Keratinocyte (primary cell): ENCODE results near the gene DPH2. TPM values are rescaled to one million over a fixed set of nuclear protein-coding genes. Genes with fewer than 3 reads are reported as not detected.

ENCODE experiments used
- DNase-seq: peaks from one replicate; pipeline ENCODE4 v3.0.0-alpha.2; 2011; ENCODE audit warnings: low read depth, missing footprints, low spot score
- FAIRE-seq: peaks from 2 replicates; lab custom pipeline; 2011; peaks lifted over from hg19 to GRCh38; lab: Jason Lieb, UNC
- H2AFZ ChIP-seq: 2 replicates; pipeline ENCODE4 v1.6.0; 2012; ENCODE audit warnings: low read length, control low read depth, inconsistent platforms; ENCODE audit not compliant: control insufficient read depth
- H3K27ac ChIP-seq: 2 replicates; pipeline ENCODE4 v1.5.1; 2011; ENCODE audit warnings: low read length; ENCODE audit not compliant: control insufficient read depth, insufficient read depth
- H3K27me3 ChIP-seq: 3 replicates; pipeline ENCODE4 v1.6.0; 2011; ENCODE audit warnings: low read length; ENCODE audit not compliant: control insufficient read depth, insufficient read depth; ENCODE audit errors: extremely low read depth
- H3K36me3 ChIP-seq, 2 experiments: 2 replicates in 1 of 2; 3 replicates in 1 of 2; pipeline ENCODE4 v1.5.1; 2011; ENCODE audit warnings: low read length in 2 of 2, mild to moderate bottlenecking in 1 of 2; ENCODE audit not compliant: control insufficient read depth in 2 of 2, insufficient read depth in 2 of 2; ENCODE audit errors: extremely low read depth in 1 of 2
- H3K4me1 ChIP-seq: 3 replicates; pipeline ENCODE4 v1.5.1; 2011; ENCODE audit warnings: low read length; ENCODE audit not compliant: control insufficient read depth, insufficient read depth; ENCODE audit errors: extremely low read depth
- H3K4me2 ChIP-seq: 3 replicates; pipeline ENCODE4 v1.6.0; 2011; ENCODE audit warnings: low read depth, low read length; ENCODE audit not compliant: control insufficient read depth, insufficient read depth; ENCODE audit errors: extremely low read depth
- H3K4me3 ChIP-seq, 3 experiments: fragments of 200-600 bp in 1 of 3; sonication (generic) in 1 of 3; 2 replicates in 2 of 3; 3 replicates in 1 of 3; pipeline ENCODE4 v1.5.1; 2011 to 2016; ENCODE audit warnings: low read length in 3 of 3, mild to moderate bottlenecking in 3 of 3, control low read depth in 2 of 3, inconsistent platforms in 1 of 3, low read depth in 1 of 3, mixed read lengths in 1 of 3, mixed run types in 1 of 3, moderate library complexity in 1 of 3; ENCODE audit not compliant: control insufficient read depth in 2 of 3, insufficient read depth in 2 of 3; ENCODE audit errors: extremely low read depth in 1 of 3
- H3K79me2 ChIP-seq: 2 replicates; pipeline ENCODE4 v1.6.0; 2012; ENCODE audit warnings: low read length; ENCODE audit not compliant: control insufficient read depth, insufficient read depth
- H3K9ac ChIP-seq: 3 replicates; pipeline ENCODE4 v1.6.0; 2011; ENCODE audit warnings: low read length; ENCODE audit not compliant: control insufficient read depth, insufficient read depth; ENCODE audit errors: extremely low read depth
- H3K9me1 ChIP-seq: 3 replicates; pipeline ENCODE4 v1.6.0; 2011; ENCODE audit warnings: low read length; ENCODE audit not compliant: control insufficient read depth, insufficient read depth; ENCODE audit errors: extremely low read depth
- H3K9me3 ChIP-seq: 2 replicates; pipeline ENCODE4 v1.5.1; 2012; ENCODE audit warnings: low read depth, low read length; ENCODE audit not compliant: control insufficient read depth
- H4K20me1 ChIP-seq: 3 replicates; pipeline ENCODE4 v1.6.0; 2011; ENCODE audit warnings: low read length; ENCODE audit not compliant: control insufficient read depth, insufficient read depth; ENCODE audit errors: extremely low read depth
- CTCF ChIP-seq, 3 experiments: IDR thresholded peaks in 1 of 3; conservative IDR thresholded peaks in 1 of 3; optimal IDR thresholded peaks in 1 of 3; 2 replicates in 2 of 3; 3 replicates in 1 of 3; pipeline versions ENCODE3 to v1.5.1; 2011; ENCODE audit warnings: low read length in 3 of 3, mild to moderate bottlenecking in 3 of 3, moderate library complexity in 2 of 3, control low read depth in 1 of 3, inconsistent platforms in 1 of 3; ENCODE audit not compliant: insufficient read depth in 2 of 3; ENCODE audit errors: extremely low read depth in 1 of 3
- EZH2 ChIP-seq: IDR thresholded peaks from one replicate; pipeline ENCODE4 v1.6.1; 2012; ENCODE audit warnings: inconsistent platforms, mild to moderate bottlenecking, low read length, moderate library complexity
- dilution Hi-C: fragments of 300-500 bp; cut with MboI; formaldehyde crosslinking; loops from one replicate; pipeline ENCODE4 v1.7.0; 2020; ENCODE audit warnings: low sequenced_read_pairs; ENCODE audit not compliant: extremely low pct_ligation_motif_present
- polyA plus RNA-seq, 5 experiments: library from polyadenylated mRNA; depleted of rRNA in 3 of 5; stranded (reverse) in 3 of 5; stranded (forward) in 1 of 5; unstranded in 1 of 5; fragments of >200 nt; gene quantifications; 1 replicate in 1 of 5; 2 replicates in 3 of 5; 3 replicates in 1 of 5; pipeline versions ENCODE4 v1.2.1 to v1.2.3, GENCODE V29; 2011 to 2012; ENCODE audit warnings: missing spikeins in 2 of 5, low read depth in 1 of 5, low replicate concordance in 1 of 5

Gene DPH2
- polyA plus RNA-seq, 1 donor (not counting 4 experiments of a cell fraction or from before 2014, with no cell fraction given), result 30.3 TPM

GRCh38 chr1:43991200-43991475, 21.3 kb downstream of the DPH2 start:
- TF ChIP-seq EZH2, result no peak
- TF ChIP-seq CTCF (optimal IDR thresholded peaks at IDR 0.05 in 1 of 3, IDR thresholded peaks at IDR 0.05 in 1 of 3, conservative IDR thresholded peaks at IDR 0.05 in 1 of 3; ENCODE audit: extremely low read depth in 1 of 3, insufficient read depth in 2 of 3, low read length in 3 of 3), result no peak
- H3K9ac ChIP-seq, result peak overlapping the region; percentile 83
- no peaks in the 10 kb centered on the region for H4K20me1 ChIP-seq
- no peaks in the 10 kb centered on the region for H3K9me1 ChIP-seq
- FAIRE-seq, result no peak
- peaks cover 31% of the 10 kb centered on the region for H3K4me1 ChIP-seq
- H3K79me2 ChIP-seq, result no peaks in the 10 kb centered on the region
- peak overlapping the region; percentile 58 to 68 (median 61) for H3K4me3 ChIP-seq
- peak overlapping the region; percentile 42 for H2AFZ ChIP-seq
- H3K9me3 ChIP-seq, result no peaks in the 10 kb centered on the region
- H3K36me3 ChIP-seq, result peaks cover 4 to 14% of the 10 kb centered on the region in 2 experiments
- dilution Hi-C loops, result no loop called here
- no peaks in the 10 kb centered on the region for H3K27me3 ChIP-seq
- H3K4me2 ChIP-seq, result peak overlapping the region; percentile 85
- peak overlapping the region; percentile 90 for H3K27ac ChIP-seq
- no peak for DNase-seq

- Histone ChIP-seq H2AFZ (peak within 1 kb of the TSS; percentile 71), H3K4me1 (peaks cover 26% of the 10 kb centered on the region), H3K4me3 (peak within 1 kb of the TSS; percentile 58 to 68 (median 61)), H3K36me3 (peaks cover 4 to 9% of the 10 kb centered on the region in 2 experiments), H3K27ac (peak within 1 kb of the TSS; percentile 90), H3K9me1 (no peaks in the 10 kb centered on the region), H3K79me2 (no peaks in the 10 kb centered on the region), H3K27me3 (no peaks in the 10 kb centered on the region), H3K9me3 (no peaks in the 10 kb centered on the region), H3K9ac (peak within 1 kb of the TSS; percentile 83), H3K4me2 (peak within 1 kb of the TSS; percentile 85), H4K20me1 (no peaks in the 10 kb centered on the region)
- FAIRE-seq (no peak), DNase-seq (no peak)
- dilution Hi-C loops, result no loop called here
- no peak for TF ChIP-seq CTCF (optimal IDR thresholded peaks at IDR 0.05 in 1 of 3, IDR thresholded peaks at IDR 0.05 in 1 of 3, conservative IDR thresholded peaks at IDR 0.05 in 1 of 3; ENCODE audit: extremely low read depth in 1 of 3, insufficient read depth in 2 of 3, low read length in 3 of 3)
- TF ChIP-seq EZH2, result no peak
Measured at GRCh38 chr1:43991476-43992231, 21.8 kb downstream of the DPH2 start, which contains the start of gene CCDC24. Gene CCDC24 (plus strand): TSS chr1:43991599. CDS start chr1:43991879, 280 bp downstream.
